Stimulated activated naive B cell treated with anti-CD40 and anti-IgM and Interleukin-4, amounts not matched to agents 10 μg/mL and 1 μg/mL and 100 μg/mL, for 72 hours (primary cell): ENCODE results near the gene IZUMO1.
A peak's percentile ranks its signal among the peaks of the same experiment; 100 is the strongest.

Source experiments
- ATAC-seq, 2 donors: fragments of 150-1000 bp; cut with Tn5 transposase; replicated peaks; 2 replicates each; pipeline ENCODE4 v1.10.0; 2021; ENCODE audit warnings: moderate library complexity in 1 of 2
- DNase-seq: peaks from one replicate; pipeline ENCODE4 v3.0.0; 2021
- H3K27ac Mint-ChIP-seq: one replicate; pipeline ENCODE4 v1.8.0; 2022; ENCODE audit warnings: mild to moderate bottlenecking, mixed read lengths
- H3K27me3 Mint-ChIP-seq, 2 donors: one replicate each; pipeline ENCODE4 v1.8.0; 2022; ENCODE audit warnings: mixed read lengths in 2 of 2
- H3K36me3 Mint-ChIP-seq, 2 donors: one replicate each; pipeline ENCODE4 v1.8.0; 2022; ENCODE audit warnings: mixed read lengths in 2 of 2, mild to moderate bottlenecking in 1 of 2
- H3K4me1 Mint-ChIP-seq, 2 donors: one replicate each; pipeline ENCODE4 v1.8.0; 2022; ENCODE audit warnings: mixed read lengths in 2 of 2, mild to moderate bottlenecking in 1 of 2
- H3K4me3 Mint-ChIP-seq, 2 donors: one replicate each; pipeline ENCODE4 v1.8.0; 2022; ENCODE audit warnings: mild to moderate bottlenecking in 2 of 2, mixed read lengths in 2 of 2, moderate library complexity in 1 of 2
- H3K9me3 Mint-ChIP-seq, 2 donors: one replicate each; pipeline ENCODE4 v1.8.0; 2022; ENCODE audit warnings: mixed read lengths in 2 of 2, mild to moderate bottlenecking in 1 of 2

Gene IZUMO1

DNA sequence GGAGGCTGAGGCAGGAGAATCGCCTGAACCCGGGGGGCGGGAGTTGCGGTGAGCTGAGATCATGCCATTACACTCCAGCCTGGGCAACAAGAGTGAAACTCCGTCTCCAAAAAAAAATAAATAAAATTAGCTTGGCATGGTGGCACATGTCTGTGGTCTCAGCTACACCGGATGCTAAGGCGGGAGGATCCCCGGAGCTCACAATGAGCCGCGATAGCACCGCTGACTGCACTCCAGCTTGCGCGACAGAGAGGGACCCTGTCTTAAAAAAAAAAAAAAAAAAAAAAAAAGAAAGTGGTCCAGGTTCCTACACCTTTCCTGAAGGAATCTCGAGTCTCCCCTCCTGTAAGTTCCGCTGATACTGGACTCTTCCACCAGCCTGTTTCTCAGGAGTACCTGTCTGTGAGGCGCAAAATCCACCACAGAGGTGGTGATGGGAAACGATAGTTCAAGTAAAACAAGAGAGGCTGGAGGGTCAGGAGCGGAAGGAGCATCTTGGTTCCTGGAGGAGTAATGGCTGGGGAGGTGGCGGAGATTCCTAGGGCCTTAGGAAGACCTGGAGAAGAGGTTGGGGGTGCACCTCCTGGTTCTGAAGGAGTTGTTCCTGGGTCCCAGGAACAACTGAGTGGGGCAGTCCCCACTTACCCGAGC, 5.3 kb upstream of the IZUMO1 start:
- Mint-ChIP-seq H3K27ac (no peak overlapping the region), H3K4me1 (peaks cover 16 to 21% of the 10 kb centered on the region in 2 donors), H3K36me3 (no peaks in the 10 kb centered on the region), H3K27me3 (peaks cover 42 to 78% of the 10 kb centered on the region in 2 donors), H3K9me3 (no peaks in the 10 kb centered on the region), H3K4me3 (peak overlapping the region; percentile 37 to 68)
- no peak for DNase-seq
- peak in 1 of 2 donors; percentile 12 for ATAC-seq

DNA sequence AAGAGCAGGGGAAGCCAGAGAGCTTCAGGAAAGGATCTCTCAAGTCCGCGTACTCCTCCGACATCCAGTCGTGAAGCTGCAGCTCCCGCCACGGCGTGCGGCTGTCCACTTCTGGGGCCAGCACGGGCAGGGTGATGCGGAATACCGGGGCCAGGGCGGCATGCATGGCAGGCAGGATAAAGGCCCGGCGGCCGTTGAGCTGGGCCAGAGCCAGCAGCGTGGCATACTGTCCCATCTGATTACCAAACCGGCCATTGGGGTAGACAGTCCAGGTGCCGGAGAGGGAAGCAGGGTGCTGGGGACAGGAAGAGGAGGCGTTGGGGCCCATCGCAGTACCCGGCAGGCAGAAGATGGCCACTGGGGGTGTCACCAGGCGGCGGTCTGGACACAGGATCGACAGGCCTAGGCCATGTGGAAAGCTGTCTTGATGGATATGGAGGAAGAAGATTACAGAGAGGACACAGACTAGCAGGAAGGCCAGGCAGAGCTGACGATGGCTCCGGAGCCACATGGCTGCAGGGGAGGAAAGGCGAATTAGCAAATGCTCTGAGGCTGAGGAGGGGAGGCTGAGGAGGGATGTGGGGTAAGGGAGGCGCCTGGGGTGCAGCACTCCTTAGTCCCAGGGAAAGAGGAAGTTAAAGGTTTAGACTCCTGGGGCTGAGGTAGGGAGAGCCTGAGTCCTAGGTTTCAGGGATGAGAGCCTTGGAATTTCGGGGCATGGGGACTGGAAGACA, 4.2 kb upstream of the IZUMO1 start:
- Mint-ChIP-seq H3K4me1 (peaks cover 16 to 29% of the 10 kb centered on the region in 2 donors), H3K4me3 (peak overlapping the region in 1 of 2 donors; percentile 20), H3K27ac (peak overlapping the region; percentile 3), H3K9me3 (peaks cover 4% of the 10 kb centered on the region in 2 donors), H3K36me3 (peaks cover 3 to 5% of the 10 kb centered on the region in 2 donors), H3K27me3 (peaks cover 47 to 75% of the 10 kb centered on the region in 2 donors)
- DNase-seq: no peak
- no peak for ATAC-seq

DNA sequence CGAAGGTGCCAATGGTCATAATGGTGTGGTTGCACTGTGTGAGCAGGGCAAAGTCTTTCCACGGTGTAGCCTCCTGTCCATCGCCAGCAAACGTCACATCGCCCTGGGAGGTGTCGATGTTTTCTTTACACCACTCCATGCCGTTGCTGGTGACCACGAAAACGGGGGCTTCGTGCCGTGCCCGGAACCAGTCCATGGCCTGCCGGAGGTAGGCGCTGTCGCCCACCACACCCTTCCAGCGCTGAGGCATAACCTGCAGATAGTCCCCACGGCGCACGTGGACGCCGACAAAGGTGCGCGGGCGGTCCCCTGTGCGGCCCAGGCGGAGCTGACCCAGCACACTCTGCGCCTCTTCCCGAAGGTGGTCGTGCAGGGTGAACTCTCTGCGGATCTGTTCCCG, 3.6 kb upstream of the IZUMO1 start:
- Mint-ChIP-seq H3K36me3 (peaks cover 3 to 5% of the 10 kb centered on the region in 2 donors), H3K27me3 (peaks cover 53 to 75% of the 10 kb centered on the region in 2 donors), H3K4me1 (peaks cover 18 to 29% of the 10 kb centered on the region in 2 donors), H3K27ac (no peak overlapping the region), H3K4me3 (no peak overlapping the region), H3K9me3 (peaks cover 4 to 5% of the 10 kb centered on the region in 2 donors)
- no peak for ATAC-seq
- no peak for DNase-seq

DNA sequence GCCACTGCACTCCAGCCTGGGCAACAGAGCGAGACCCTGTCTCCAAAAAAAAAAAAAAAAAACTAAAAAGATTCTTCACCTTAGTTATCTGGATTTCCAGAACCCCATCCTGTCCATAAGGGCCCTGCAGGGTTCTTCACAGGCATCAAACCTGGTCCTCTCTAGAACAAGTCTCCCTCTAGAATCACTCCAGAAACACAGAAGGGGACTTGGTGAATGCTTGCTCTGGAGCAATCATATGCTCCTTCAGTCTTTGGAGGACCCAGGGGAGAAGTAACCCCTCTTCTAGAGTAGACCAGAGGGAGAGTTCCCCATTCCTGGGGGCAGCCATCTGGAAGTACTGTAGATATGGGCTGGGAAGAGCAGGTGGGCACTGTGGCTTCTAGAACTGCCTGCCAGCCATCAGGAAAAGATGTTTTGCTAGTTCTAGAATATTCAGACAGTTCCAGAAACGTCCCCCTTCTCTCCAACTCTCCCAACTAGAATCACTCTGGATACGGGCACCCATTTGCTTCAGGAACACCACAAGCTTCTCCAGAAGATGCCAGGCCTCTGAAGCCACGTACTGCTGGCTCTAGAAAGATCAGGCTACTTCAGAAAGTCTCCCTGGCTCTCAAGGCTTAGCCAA, 3.0 kb upstream of the IZUMO1 start:
- ATAC-seq (no peak), DNase-seq (no peak)
- Mint-ChIP-seq H3K4me3 (no peak overlapping the region), H3K27ac (no peak overlapping the region), H3K4me1 (peaks cover 18 to 29% of the 10 kb centered on the region in 2 donors), H3K36me3 (peaks cover 3 to 5% of the 10 kb centered on the region in 2 donors), H3K27me3 (peaks cover 46 to 70% of the 10 kb centered on the region in 2 donors), H3K9me3 (peaks cover 4 to 5% of the 10 kb centered on the region in 2 donors)

DNA sequence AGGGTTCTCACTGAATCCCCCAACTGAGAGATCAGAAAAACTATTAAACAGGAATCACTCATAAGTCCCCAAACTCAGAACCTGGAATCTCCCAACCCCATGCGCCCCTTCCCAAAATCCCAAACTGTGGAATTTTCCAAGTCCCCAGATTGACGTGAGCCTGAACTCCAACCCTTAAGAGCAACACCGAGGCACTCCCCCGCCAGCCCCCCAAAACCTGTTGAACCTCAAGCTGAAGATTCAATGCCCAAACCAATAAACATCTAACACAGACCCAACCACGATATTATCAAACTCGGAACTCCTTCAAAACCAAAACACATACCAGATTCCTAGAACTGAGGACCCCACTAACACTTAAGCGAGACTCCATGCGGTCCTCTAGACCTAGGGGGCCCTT, 599 bp downstream of the IZUMO1 start:
- Mint-ChIP-seq H3K27me3 (peaks cover 41 to 52% of the 10 kb centered on the region in 2 donors), H3K27ac (no peak overlapping the region), H3K9me3 (peaks cover 4 to 5% of the 10 kb centered on the region in 2 donors), H3K4me1 (peaks cover 13 to 15% of the 10 kb centered on the region in 2 donors), H3K36me3 (peaks cover 3 to 5% of the 10 kb centered on the region in 2 donors), H3K4me3 (peak overlapping the region in 1 of 2 donors; percentile 44)
- ATAC-seq (no peak), DNase-seq (no peak)

DNA sequence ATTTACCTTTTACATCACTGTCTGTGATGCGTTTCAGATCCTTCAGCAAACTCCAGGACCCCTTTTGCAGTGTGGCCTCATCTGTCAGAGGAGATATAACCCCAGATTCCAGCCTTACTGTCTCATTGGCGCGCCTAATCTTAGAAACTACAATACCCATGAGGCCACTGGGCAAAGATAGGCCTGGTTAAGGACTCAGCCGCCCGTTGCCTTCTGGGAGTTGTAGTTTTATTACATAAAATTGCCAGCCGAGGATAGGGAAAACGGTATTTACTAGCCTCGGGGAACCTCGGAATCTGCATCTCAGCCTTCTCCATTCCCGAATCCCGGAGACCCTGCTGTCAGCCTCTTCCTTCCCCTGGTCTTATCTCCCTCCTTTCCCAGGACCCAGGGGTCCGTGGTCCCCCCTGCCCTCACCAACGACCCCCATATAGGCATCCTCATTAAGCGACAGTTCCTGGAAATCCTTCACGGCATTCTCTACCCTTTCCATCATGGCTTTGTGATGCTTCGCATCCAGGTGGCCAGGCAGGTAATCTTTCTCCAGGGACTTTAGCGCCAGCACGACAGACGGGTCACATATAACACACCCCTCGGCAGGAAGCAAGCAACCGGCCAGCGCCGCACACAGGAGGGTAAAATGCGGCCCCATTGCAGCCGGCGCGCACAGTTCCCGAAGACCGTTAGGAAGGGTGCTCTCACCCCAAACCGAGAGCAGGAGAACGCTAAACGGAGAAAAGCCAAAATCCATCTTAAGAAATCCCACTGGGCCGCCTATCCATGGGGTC, 1.3 kb downstream of the IZUMO1 start:
- H3K4me3 Mint-ChIP-seq: no peak overlapping the region
- no peak for DNase-seq
- peak; percentile 72 to 78 for ATAC-seq
- H3K27me3 Mint-ChIP-seq: peaks cover 40 to 51% of the 10 kb centered on the region in 2 donors
- peaks cover 4 to 5% of the 10 kb centered on the region in 2 donors for H3K36me3 Mint-ChIP-seq
- H3K27ac Mint-ChIP-seq: no peak overlapping the region
- H3K4me1 Mint-ChIP-seq: peaks cover 13 to 16% of the 10 kb centered on the region in 2 donors
- H3K9me3 Mint-ChIP-seq: peaks cover 4 to 5% of the 10 kb centered on the region in 2 donors

DNA sequence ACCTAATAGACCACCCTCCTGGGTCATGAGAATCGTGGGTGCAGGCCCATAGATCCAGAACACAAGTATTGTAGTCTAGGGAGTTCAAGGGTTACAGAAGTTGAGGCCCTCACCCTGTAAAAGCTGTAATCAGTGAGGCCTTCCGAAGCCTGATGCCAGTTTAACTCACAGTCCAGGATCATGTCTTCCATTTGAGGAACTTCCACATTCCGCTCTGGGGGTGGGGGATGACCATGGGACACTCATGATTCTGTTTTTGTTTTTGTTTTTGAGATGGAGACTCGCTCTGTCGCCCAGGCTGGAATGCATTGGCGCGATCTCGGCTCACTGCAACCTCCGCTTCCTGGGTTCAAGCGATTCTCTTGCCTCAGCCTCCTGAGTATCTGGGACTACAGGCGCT, 4.6 kb downstream of the IZUMO1 start:
- Mint-ChIP-seq H3K4me3 (no peak overlapping the region), H3K27ac (no peak overlapping the region), H3K9me3 (peaks cover 4 to 7% of the 10 kb centered on the region in 2 donors), H3K27me3 (peaks cover 42 to 44% of the 10 kb centered on the region in 2 donors), H3K36me3 (peaks cover 4 to 5% of the 10 kb centered on the region in 2 donors), H3K4me1 (peaks cover 21 to 23% of the 10 kb centered on the region in 2 donors)
- DNase-seq (no peak), ATAC-seq (no peak)

DNA sequence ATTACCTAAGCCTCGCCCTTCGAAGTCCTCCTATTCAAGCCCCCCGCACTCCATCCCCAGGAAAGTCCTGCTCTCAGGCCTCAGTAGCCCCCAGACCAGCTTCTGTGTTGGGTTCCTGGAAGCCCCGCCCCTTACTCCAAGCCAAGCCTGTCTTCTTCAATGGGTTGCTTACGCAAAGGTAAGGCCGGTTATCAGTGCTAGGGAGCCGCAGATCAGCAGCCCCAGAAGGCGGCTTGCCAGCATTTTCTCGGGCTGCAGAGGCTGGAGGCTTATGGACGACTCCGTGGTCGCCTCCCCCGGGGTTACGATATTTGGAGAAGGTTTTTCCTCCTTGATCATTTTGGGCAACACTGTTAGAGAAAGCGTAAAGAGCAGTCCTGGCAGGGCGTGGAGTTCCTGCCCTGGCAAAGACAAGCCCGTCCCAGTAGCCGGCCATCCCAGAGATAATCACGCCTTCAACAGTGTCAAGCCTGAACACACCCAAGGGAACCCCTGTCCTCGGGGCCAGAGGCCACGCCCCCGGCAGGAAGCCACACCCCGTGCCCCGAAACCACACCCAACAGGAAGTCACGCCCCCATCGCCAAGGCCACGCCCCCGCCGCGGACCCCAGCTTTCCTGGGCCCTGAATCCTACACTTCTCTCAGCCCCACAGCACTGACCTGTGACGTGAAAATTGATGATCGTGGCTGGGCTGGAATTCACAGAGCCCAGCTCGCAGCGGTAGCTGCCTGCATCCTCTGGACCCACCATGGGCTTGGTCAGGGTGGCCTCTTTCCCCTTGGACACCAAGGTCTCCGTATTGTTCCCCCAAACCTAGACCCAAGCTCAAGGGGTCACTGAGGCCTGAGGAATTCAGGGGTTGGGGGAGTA, 5.3 kb downstream of the IZUMO1 start:
- DNase-seq: no peak
- ATAC-seq: no peak
- Mint-ChIP-seq H3K4me3 (no peak overlapping the region), H3K9me3 (peaks cover 4 to 6% of the 10 kb centered on the region in 2 donors), H3K36me3 (peaks cover 4% of the 10 kb centered on the region in 2 donors), H3K27ac (no peak overlapping the region), H3K4me1 (peaks cover 18 to 20% of the 10 kb centered on the region in 2 donors), H3K27me3 (peaks cover 40 to 41% of the 10 kb centered on the region in 2 donors)

DNA sequence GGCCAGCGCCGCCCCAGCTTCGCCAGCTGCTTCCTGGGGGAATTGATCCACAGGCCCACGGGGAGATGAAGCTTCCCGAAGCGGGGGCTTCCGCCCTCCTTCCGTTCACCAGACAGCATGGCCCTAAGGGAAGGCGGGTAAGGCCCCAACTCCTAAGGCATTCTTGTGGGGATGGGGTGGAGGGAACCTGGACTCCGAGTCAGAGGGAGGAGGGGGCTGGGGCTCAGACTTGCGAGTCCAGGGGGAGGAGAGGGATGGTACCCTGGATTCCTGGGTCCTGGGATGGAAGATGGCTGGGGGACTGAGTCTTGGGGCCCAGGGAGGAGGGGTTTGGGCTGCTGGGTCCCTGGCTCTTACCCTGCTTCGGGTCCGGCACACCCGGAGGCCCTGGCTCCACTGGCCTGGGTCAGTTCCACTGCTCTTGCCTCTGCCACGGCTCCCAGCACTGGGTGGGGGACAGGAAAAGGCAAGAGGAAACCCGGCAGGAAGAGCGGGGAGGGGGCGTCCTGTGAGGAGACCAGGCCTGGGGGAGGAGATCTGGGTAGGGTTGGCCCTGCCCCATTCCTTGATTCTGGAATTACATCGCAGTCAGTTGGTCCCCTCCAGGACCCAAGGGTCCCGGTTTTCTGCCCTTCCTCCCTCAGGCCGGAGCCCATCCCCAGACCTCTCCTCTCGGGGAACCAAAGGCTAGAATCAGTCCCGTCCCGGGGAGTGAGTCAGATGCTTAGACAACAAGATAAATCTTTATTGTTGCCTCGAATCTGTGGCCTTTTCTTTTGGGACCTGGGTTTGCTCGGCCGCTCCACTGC, 6.3 kb downstream of the IZUMO1 start, which contains the start of gene RASIP1:
Gene RASIP1, minus strand, starts transcription at position 447 of the 809 bp plus-strand sequence. Its CDS starts 328 bp downstream, at position 119.
- peaks cover 0 to 1% of the 10 kb centered on the region in 2 donors for H3K36me3 Mint-ChIP-seq
- H3K9me3 Mint-ChIP-seq: peaks cover 0 to 2% of the 10 kb centered on the region in 2 donors
- ATAC-seq: no peak
- peaks cover 30 to 31% of the 10 kb centered on the region in 2 donors for H3K27me3 Mint-ChIP-seq
- H3K27ac Mint-ChIP-seq: no peak within 1 kb of the TSS
- H3K4me3 Mint-ChIP-seq: peak within 1 kb of the TSS; percentile 40 to 55
- DNase-seq: no peak
- peaks cover 14 to 18% of the 10 kb centered on the region in 2 donors for H3K4me1 Mint-ChIP-seq

DNA sequence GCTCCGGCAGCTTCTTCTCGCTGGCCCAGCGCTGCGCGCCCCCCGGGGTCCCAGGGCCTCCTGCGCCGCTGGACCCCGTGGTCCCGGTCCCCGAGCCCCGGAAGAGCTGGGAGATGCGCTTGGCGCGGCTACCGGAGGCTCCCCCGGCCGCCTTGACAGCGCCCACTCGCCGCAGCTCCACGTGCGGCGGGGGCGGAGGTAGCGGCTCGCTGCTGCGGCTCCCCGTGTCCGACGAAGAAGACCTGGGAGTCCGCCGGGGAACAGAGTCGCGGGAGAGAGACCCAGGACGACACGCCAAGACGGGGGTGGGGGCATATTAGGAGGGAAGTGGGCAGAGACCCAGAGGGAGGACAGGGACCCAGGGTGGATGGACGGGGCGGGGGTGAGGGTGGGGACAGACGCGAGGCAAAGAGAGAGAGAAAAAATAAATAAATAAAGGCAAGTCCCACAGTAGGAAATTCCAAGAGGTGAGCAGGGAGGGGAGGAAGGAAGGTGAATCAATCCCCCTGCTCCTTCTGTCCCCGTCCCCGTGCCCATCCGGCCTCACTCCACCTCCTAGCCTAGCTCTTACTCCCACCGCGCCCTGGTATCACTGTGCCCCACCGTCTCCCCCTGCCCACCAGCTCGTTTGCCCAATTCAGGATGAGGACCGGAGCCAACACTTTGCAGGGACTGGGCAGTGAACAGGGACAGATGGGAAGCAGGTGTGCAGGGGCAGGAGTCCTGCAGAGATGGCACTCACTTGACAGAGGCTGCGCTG, 7.1 kb downstream of the IZUMO1 start:
- no peak overlapping the region for H3K27ac Mint-ChIP-seq
- peaks cover 0 to 1% of the 10 kb centered on the region in 2 donors for H3K36me3 Mint-ChIP-seq

DNA sequence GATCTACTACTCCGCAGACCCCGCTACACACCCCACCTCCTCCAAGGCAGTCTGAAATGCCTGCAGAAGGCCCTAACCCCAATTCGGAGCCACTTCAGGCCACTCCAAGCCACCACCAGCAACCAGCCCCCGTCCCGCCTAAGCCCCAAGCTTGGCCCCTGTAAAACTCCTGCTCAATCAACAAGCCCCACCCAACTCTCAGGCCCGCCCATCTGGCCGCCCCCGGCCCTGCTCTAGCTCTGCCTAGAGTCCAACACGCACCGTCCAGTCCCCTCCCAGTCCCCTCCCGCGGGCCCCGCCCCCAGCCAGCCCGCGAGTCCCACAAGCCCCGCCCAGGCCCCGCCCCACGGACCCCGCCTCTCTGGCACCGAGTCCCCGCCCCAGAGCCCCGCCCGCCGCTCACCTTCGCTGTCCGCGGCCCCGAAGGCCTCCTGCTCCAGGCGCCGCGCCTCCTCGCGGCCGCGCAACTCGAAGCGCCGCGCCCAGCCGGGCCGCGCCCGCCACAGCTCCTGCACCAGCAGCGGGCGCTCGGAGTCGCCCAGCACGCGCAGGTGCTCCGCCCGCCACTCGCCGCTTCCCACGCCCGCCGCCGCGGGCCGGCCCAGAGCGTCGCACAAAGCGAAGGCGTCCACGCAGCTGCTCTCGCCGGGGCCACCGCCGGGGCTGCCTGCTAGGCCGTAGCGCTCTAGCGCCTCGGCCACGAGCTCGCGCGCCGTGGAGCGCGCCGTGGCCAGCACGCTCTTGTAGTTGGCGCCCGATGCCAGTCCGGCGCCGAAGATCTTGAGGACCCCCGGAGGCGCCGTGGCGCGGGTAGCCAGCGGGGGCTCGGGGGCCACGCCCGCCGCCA, 7.9 kb downstream of the IZUMO1 start:
- H3K27me3 Mint-ChIP-seq: peaks cover 26 to 28% of the 10 kb centered on the region in 2 donors
- H3K27ac Mint-ChIP-seq: peak overlapping the region; percentile 42
- DNase-seq: peak; percentile 83
- H3K4me3 Mint-ChIP-seq: peak overlapping the region; percentile 74 to 79
- H3K36me3 Mint-ChIP-seq: peaks cover 0 to 1% of the 10 kb centered on the region in 2 donors
- H3K9me3 Mint-ChIP-seq: peaks cover 0 to 2% of the 10 kb centered on the region in 2 donors
- peaks cover 14 to 18% of the 10 kb centered on the region in 2 donors for H3K4me1 Mint-ChIP-seq
- ATAC-seq: peak; percentile 92 to 93

More for the DNA sequence above, 7.1 kb downstream of the IZUMO1 start:
- H3K4me1 Mint-ChIP-seq: peaks cover 14 to 18% of the 10 kb centered on the region in 2 donors
- H3K27me3 Mint-ChIP-seq: peaks cover 28 to 31% of the 10 kb centered on the region in 2 donors
- no peak for ATAC-seq
- DNase-seq: no peak
- peaks cover 0 to 2% of the 10 kb centered on the region in 2 donors for H3K9me3 Mint-ChIP-seq
- peak overlapping the region; percentile 40 to 55 for H3K4me3 Mint-ChIP-seq
